Naive B cell (primary cell): ENCODE results near the gene ZBTB8OS. TPM values are rescaled to one million over a fixed set of nuclear protein-coding genes. Genes with fewer than 3 reads are reported as not detected.
"Not testable (repeated sequence)": the region's sequence is repeated elsewhere in the genome, so short reads cannot be mapped to it uniquely, and the experiment has no call there.

ENCODE experiments used
- ATAC-seq, 2 donors: fragments of 150-1000 bp; cut with Tn5 transposase; 2 replicates each; pipeline ENCODE4 v1.10.0; 2021; ENCODE audit warnings: low read depth in 2 of 2, mild to moderate bottlenecking in 2 of 2, moderate library complexity in 2 of 2
- DNase-seq: peaks from one replicate; pipeline ENCODE4 v3.0.0; 2022
- H3K27ac Mint-ChIP-seq, 6 donors: one replicate each; pipeline ENCODE4 v1.8.0; 2020 to 2022; ENCODE audit warnings: mild to moderate bottlenecking in 6 of 6, mixed read lengths in 6 of 6, moderate library complexity in 5 of 6, inconsistent platforms in 2 of 6
- H3K27me3 Mint-ChIP-seq, 3 donors: one replicate each; pipeline ENCODE4 v1.8.0; 2021 to 2022; ENCODE audit warnings: mixed read lengths in 3 of 3, mild to moderate bottlenecking in 1 of 3
- H3K36me3 Mint-ChIP-seq, 2 donors: one replicate each; pipeline ENCODE4 v1.8.0; 2020 to 2022; ENCODE audit warnings: mixed read lengths in 2 of 2, inconsistent platforms in 1 of 2, mild to moderate bottlenecking in 1 of 2
- H3K4me1 Mint-ChIP-seq, 3 donors: one replicate each; pipeline ENCODE4 v1.8.0; 2020 to 2022; ENCODE audit warnings: mixed read lengths in 3 of 3, inconsistent platforms in 1 of 3, mild to moderate bottlenecking in 1 of 3, moderate library complexity in 1 of 3
- H3K4me3 Mint-ChIP-seq, 8 donors: one replicate each; pipeline ENCODE4 v1.8.0; 2020 to 2022; ENCODE audit warnings: mild to moderate bottlenecking in 8 of 8, mixed read lengths in 8 of 8, moderate library complexity in 8 of 8, inconsistent platforms in 2 of 8
- H3K9me3 Mint-ChIP-seq, 7 donors: one replicate each; pipeline ENCODE4 v1.8.0; 2020 to 2022; ENCODE audit warnings: mixed read lengths in 7 of 7, mild to moderate bottlenecking in 5 of 7, inconsistent platforms in 2 of 7, moderate library complexity in 1 of 7
- polyA plus RNA-seq, 6 donors: library from polyadenylated mRNA; unstranded; fragments of 300-500 nt; fragmentation: Illumina TruSeq; gene quantifications; one replicate each; pipeline ENCODE4 v1.2.3, GENCODE V29; 2021; ENCODE audit warnings: low read depth in 6 of 6

Gene ZBTB8OS
- polyA plus RNA-seq, 6 donors from 2014 or later, result 63.2 to 99.7 (median 85.8) TPM

GRCh38 chr1:32676945-32677344 lies 26.6 kb upstream of the ZBTB8OS start:
- DNase-seq (no peak), ATAC-seq (no peak)
- Mint-ChIP-seq H3K27me3 (no peaks in the 10 kb centered on the region), H3K36me3 (peaks cover 15 to 25% of the 10 kb centered on the region in 2 donors), H3K4me1 (no peaks in the 10 kb centered on the region), H3K27ac (no peak overlapping the region), H3K4me3 (no peak overlapping the region), H3K9me3 (no peaks in the 10 kb centered on the region)

GRCh38 chr1:32668716-32669115 lies 18.4 kb upstream of the ZBTB8OS start:
- not testable (repeated sequence) for ATAC-seq

GRCh38 chr1:32666901-32667566 lies 16.7 kb upstream of the ZBTB8OS start:
- no peak overlapping the region for H3K27ac Mint-ChIP-seq
- H3K9me3 Mint-ChIP-seq, result no peaks in the 10 kb centered on the region
- no peaks in the 10 kb centered on the region for H3K27me3 Mint-ChIP-seq
- DNase-seq (no peak), ATAC-seq (no peak)
- H3K4me3 Mint-ChIP-seq, result no peak overlapping the region
- peaks cover 15 to 23% of the 10 kb centered on the region in 2 donors for H3K36me3 Mint-ChIP-seq
- H3K4me1 Mint-ChIP-seq, result peaks cover 4 to 6% (median 5%) of the 10 kb centered on the region in 3 donors

More at GRCh38 chr1:32668716-32669115, 18.4 kb upstream of the ZBTB8OS start:
- not testable (repeated sequence) for DNase-seq, H3K4me3 Mint-ChIP-seq, H3K9me3 Mint-ChIP-seq, H3K4me1 Mint-ChIP-seq, H3K27ac Mint-ChIP-seq, H3K27me3 Mint-ChIP-seq
- peaks cover 29 to 34% of the 10 kb centered on the region in 2 donors for H3K36me3 Mint-ChIP-seq

DNA sequence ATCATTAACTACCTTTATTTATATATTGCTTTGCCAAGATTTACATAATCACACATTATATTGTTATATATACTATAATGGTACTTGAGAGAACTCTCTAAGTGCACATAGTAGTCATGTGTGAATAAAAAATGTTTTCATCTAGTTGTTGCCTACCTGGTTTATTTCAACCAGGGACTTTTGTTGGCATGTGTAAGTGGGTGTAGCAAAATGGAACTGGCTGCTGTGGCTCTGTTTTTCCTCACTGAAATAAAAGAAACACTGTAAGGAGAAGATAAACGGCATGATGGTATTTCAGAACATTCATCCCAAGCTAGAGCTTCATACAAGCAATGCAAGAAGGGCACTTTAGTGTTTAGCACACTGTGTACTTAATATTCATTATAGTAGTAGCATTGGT lies 15.6 kb upstream of the ZBTB8OS start:
- no peak for DNase-seq
- no peak overlapping the region for H3K4me3 Mint-ChIP-seq
- peaks cover 5 to 16% (median 12%) of the 10 kb centered on the region in 3 donors for H3K4me1 Mint-ChIP-seq
- H3K27me3 Mint-ChIP-seq, result no peaks in the 10 kb centered on the region
- H3K36me3 Mint-ChIP-seq, result peaks cover 11 to 18% of the 10 kb centered on the region in 2 donors
- ATAC-seq, result no peak
- no peaks in the 10 kb centered on the region for H3K9me3 Mint-ChIP-seq
- no peak overlapping the region for H3K27ac Mint-ChIP-seq

- H3K4me1 Mint-ChIP-seq, result peaks cover 10 to 35% (median 32%) of the 10 kb centered on the region in 3 donors
- H3K36me3 Mint-ChIP-seq, result peaks cover 29 to 35% of the 10 kb centered on the region in 2 donors
- peak overlapping the region in 1 of 6 donors; percentile 21 for H3K27ac Mint-ChIP-seq
- no peaks in the 10 kb centered on the region for H3K9me3 Mint-ChIP-seq
- no peak overlapping the region for H3K4me3 Mint-ChIP-seq
- ATAC-seq, result no peak
- no peak for DNase-seq
- no peaks in the 10 kb centered on the region for H3K27me3 Mint-ChIP-seq
Measured at GRCh38 chr1:32659581-32659980, 9.2 kb upstream of the ZBTB8OS start.

GRCh38 chr1:32652244-32652962 lies 2.1 kb upstream of the ZBTB8OS start:
- H3K27me3 Mint-ChIP-seq, result no peaks in the 10 kb centered on the region
- ATAC-seq, result no peak
- no peak for DNase-seq
- peak overlapping the region; percentile 94 to 100 (median 99) for H3K27ac Mint-ChIP-seq
- H3K4me3 Mint-ChIP-seq, result peak overlapping the region; percentile 87 to 99 (median 96)
- H3K4me1 Mint-ChIP-seq, result peaks cover 31 to 67% (median 60%) of the 10 kb centered on the region in 3 donors
- H3K9me3 Mint-ChIP-seq, result no peaks in the 10 kb centered on the region
- peaks cover 12 to 14% of the 10 kb centered on the region in 2 donors for H3K36me3 Mint-ChIP-seq

- H3K9me3 Mint-ChIP-seq, result no peaks in the 10 kb centered on the region
- peak overlapping the region; percentile 94 to 100 (median 99) for H3K27ac Mint-ChIP-seq
- DNase-seq (no peak), ATAC-seq (no peak)
- H3K27me3 Mint-ChIP-seq, result no peaks in the 10 kb centered on the region
- peaks cover 28 to 65% (median 56%) of the 10 kb centered on the region in 3 donors for H3K4me1 Mint-ChIP-seq
- peaks cover 8 to 10% of the 10 kb centered on the region in 2 donors for H3K36me3 Mint-ChIP-seq
- peak overlapping the region; percentile 87 to 99 (median 96) for H3K4me3 Mint-ChIP-seq
Measured at GRCh38 chr1:32651461-32652073, 1.2 kb upstream of the ZBTB8OS start.

DNA sequence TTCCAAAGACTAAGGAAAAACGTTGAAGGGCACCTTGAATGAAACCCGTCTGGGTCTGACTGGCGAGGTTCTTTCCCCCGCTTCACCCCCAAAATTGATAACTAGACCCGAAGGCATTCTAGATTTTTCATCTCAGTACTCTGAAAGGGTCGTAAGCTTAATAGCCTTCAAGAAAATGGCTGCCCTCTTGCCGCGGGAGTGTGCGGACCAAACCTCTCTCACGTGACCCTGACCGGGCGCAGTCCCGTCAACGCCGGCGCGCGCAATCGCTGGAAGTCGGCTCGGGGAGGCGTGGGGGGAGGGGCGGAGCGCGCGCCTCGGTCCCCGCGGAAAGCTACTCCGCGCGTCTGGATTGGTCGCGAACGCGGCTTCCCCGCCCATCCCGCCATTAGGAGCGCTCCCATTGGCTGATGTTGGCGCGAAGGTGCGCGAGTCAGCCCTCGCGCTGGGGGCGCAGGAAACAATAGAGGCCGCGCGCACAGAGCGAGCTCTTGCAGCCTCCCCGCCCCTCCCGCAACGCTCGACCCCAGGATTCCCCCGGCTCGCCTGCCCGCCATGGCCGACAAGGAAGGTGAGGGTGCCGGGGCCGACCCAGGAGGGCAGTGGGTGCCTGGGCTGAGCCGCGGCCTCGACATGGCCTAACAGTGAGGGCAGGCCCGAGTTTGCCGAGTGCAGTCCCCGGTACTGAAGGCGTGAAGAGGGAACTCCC lies 556 bp upstream of the ZBTB8OS start, which contains the start of gene RBBP4:
Gene RBBP4, plus strand, starts transcription at position 457 of the 709 bp plus-strand sequence. Its CDS starts 99 bp downstream, at position 556.
- Mint-ChIP-seq H3K4me1 (peaks cover 28 to 63% (median 55%) of the 10 kb centered on the region in 3 donors), H3K27ac (peak within 1 kb of the TSS; percentile 97 to 100 (median 99)), H3K27me3 (no peaks in the 10 kb centered on the region), H3K9me3 (no peaks in the 10 kb centered on the region), H3K36me3 (peaks cover 8 to 9% of the 10 kb centered on the region in 2 donors), H3K4me3 (peak within 1 kb of the TSS; percentile 87 to 99 (median 96))
- ATAC-seq, result peak; percentile 77 to 79
- DNase-seq, result peak; percentile 99

GRCh38 chr1:32647308-32648134 lies 2.8 kb downstream of the ZBTB8OS start:
- peaks cover 17 to 52% (median 31%) of the 10 kb centered on the region in 3 donors for H3K4me1 Mint-ChIP-seq
- no peaks in the 10 kb centered on the region for H3K36me3 Mint-ChIP-seq
- DNase-seq (no peak), ATAC-seq (no peak)
- no peaks in the 10 kb centered on the region for H3K27me3 Mint-ChIP-seq
- no peaks in the 10 kb centered on the region for H3K9me3 Mint-ChIP-seq
- peak overlapping the region in 5 of 8 donors; percentile 31 to 92 (median 58) for H3K4me3 Mint-ChIP-seq
- peak overlapping the region in 4 of 6 donors; percentile 8 to 97 (median 69) for H3K27ac Mint-ChIP-seq

GRCh38 chr1:32644426-32644825 lies 5.9 kb downstream of the ZBTB8OS start:
- H3K4me1 Mint-ChIP-seq, result peaks cover 12 to 29% (median 19%) of the 10 kb centered on the region in 3 donors
- H3K36me3 Mint-ChIP-seq, result no peaks in the 10 kb centered on the region
- H3K27ac Mint-ChIP-seq, result no peak overlapping the region
- no peak for ATAC-seq
- H3K4me3 Mint-ChIP-seq, result peak overlapping the region in 1 of 8 donors; percentile 70
- H3K9me3 Mint-ChIP-seq, result no peaks in the 10 kb centered on the region
- H3K27me3 Mint-ChIP-seq, result no peaks in the 10 kb centered on the region
- DNase-seq, result no peak

DNA sequence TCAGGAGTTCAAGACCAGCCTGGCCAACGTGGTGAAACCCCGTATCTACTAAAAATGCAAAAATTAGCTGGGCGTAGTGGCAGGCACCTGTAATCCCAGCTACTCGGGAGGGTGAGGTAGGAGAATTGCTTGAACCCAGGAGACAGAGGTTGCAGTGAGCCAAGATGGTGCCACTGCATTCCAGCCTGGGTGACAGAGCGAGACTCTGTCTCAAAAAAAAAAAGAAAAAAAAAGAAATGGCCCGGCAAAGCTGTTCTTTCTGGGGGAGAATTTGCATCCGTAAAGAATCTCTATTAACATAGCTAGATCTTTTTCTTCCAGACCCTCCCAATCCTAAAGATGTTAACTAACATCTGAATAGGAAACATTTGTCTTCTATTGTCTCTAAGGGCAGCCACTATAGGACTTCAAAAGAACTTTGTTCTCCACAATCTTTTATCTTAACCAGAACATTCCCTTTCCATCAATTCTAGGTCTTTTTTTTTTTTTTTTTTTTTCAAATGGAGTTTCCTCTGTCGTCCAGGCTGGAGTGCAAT lies 8.0 kb downstream of the ZBTB8OS start:
- not testable (repeated sequence) for DNase-seq, H3K27me3 Mint-ChIP-seq, H3K27ac Mint-ChIP-seq, H3K9me3 Mint-ChIP-seq, H3K4me3 Mint-ChIP-seq, ATAC-seq, H3K36me3 Mint-ChIP-seq
- H3K4me1 Mint-ChIP-seq, result peaks cover 2 to 12% (median 3%) of the 10 kb centered on the region in 3 donors

- no peak overlapping the region for H3K27ac Mint-ChIP-seq
Measured at GRCh38 chr1:32639489-32640075, 10.8 kb downstream of the ZBTB8OS start.

More at GRCh38 chr1:32639489-32640075, 10.8 kb downstream of the ZBTB8OS start:
- no peaks in the 10 kb centered on the region for H3K36me3 Mint-ChIP-seq
- no peaks in the 10 kb centered on the region for H3K27me3 Mint-ChIP-seq
- no peak for DNase-seq
- peaks cover 0 to 5% (median 3%) of the 10 kb centered on the region in 3 donors for H3K4me1 Mint-ChIP-seq
- H3K9me3 Mint-ChIP-seq, result no peaks in the 10 kb centered on the region
- no peak overlapping the region for H3K4me3 Mint-ChIP-seq
- no peak for ATAC-seq
